ENCODE data around the gene ACAT2.
A peak's percentile ranks its signal among the peaks of the same experiment; 100 is the strongest.
"Not testable (repeated sequence)": the region's sequence is repeated elsewhere in the genome, so short reads cannot be mapped to it uniquely, and the experiment has no call there.

ACAT2 gene

GRCh38 chr6:159761873-159762680 is at the start of gene ACAT2:
Gene ACAT2, plus strand, starts transcription at chr6:159762045. Its CDS starts 43 bp downstream, at chr6:159762088.
- peak; percentile 88 to 91 for DNase-seq

- not testable (repeated sequence) for DNase-seq
These were observed 49.5 kb upstream of the ACAT2 start for GRCh38 chr6:159712389-159712788.

GRCh38 chr6:159713984-159714383 is 47.9 kb upstream of the ACAT2 start:
- no peak for DNase-seq

- DNase-seq = no peak
These were observed 47.4 kb upstream of the ACAT2 start for GRCh38 chr6:159714404-159714803.

- DNase-seq = no peak
These were observed 46.7 kb upstream of the ACAT2 start for GRCh38 chr6:159715166-159715565.

GRCh38 chr6:159715605-159716004 is 46.2 kb upstream of the ACAT2 start:
- no peak for DNase-seq

GRCh38 chr6:159716247-159717096 is 45.4 kb upstream of the ACAT2 start:
- DNase-seq = no peak

- DNase-seq = no peak
These were observed 43.2 kb upstream of the ACAT2 start for GRCh38 chr6:159718634-159719033.

- no peak for DNase-seq
These were observed 42.6 kb upstream of the ACAT2 start for GRCh38 chr6:159719287-159719686.

- peak in 1 of 2 experiments; percentile 13 for DNase-seq
These were observed 41.1 kb upstream of the ACAT2 start for GRCh38 chr6:159720708-159721107.

GRCh38 chr6:159721981-159722380 is 39.9 kb upstream of the ACAT2 start:
- not testable (repeated sequence) for DNase-seq

- no peak for DNase-seq
These were observed 39.2 kb upstream of the ACAT2 start for GRCh38 chr6:159722655-159723054.

- DNase-seq = no peak
These were observed 38.6 kb upstream of the ACAT2 start for GRCh38 chr6:159723259-159723658.

GRCh38 chr6:159724778-159725177 is 37.1 kb upstream of the ACAT2 start:
- DNase-seq = no peak

- DNase-seq = not testable (repeated sequence)
These were observed 36.6 kb upstream of the ACAT2 start for GRCh38 chr6:159725208-159725607.

GRCh38 chr6:159726255-159726917 is 35.5 kb upstream of the ACAT2 start:
- no peak for DNase-seq

- DNase-seq = peak; percentile 95 to 98
These were observed 34.7 kb upstream of the ACAT2 start, which contains the start of gene WTAP for GRCh38 chr6:159726918-159727716. Gene WTAP, plus strand, starts transcription at chr6:159727506. Its CDS starts 8,760 bp downstream, at chr6:159736266.

GRCh38 chr6:159727717-159728445 is 34.0 kb upstream of the ACAT2 start:
- DNase-seq = no peak

- no peak for DNase-seq
These were observed 33.3 kb upstream of the ACAT2 start for GRCh38 chr6:159728531-159728964.

GRCh38 chr6:159729598-159730331 is 32.1 kb upstream of the ACAT2 start:
- no peak for DNase-seq

- no peak for DNase-seq
These were observed 31.5 kb upstream of the ACAT2 start for GRCh38 chr6:159730332-159730676.

Measured in stimulated activated CD4-positive, alpha-beta T cell treated with anti-CD3 and anti-CD28 coated beads, Interleukin-4, amount 100 ng/mL, for 4 hours (primary cell).